ENCODE data around the gene PRKN. TPM values are rescaled to one million over a fixed set of nuclear protein-coding genes. Genes with fewer than 3 reads are reported as not detected.

PRKN gene
- total and polyA plus RNA-seq, 2 donors (not counting 1 experiment from before 2014, with no cell fraction given): 0.43 to 4.6 TPM

DNA sequence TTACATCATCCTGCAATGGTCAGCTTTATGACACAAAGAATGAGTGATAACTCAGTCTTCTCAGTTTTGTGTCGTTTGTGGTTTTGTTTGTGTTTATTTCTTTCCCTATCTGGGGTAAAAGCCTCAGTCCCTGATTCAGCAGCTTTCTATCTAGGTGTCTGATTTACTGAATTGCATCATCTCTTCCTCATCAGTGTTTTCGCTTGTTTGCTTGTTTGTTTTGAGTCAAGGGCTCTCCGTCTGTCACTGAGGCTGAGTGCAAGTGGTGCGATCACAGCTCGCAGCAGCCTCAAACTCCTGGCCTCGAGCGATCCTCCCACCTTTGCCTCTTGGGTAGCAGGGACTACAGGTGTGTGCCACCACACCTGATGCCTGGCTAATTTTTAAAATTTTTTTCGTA is 548.9 kb downstream of the PRKN start:
- no peaks in the 10 kb centered on the region for H3K36me3 ChIP-seq (ENCODE audit: control insufficient read depth, insufficient read depth, low read length)
- TF ChIP-seq EZH2 (IDR thresholded peaks at IDR 0.05; ENCODE audit: low read length, missing control alignments) (no peak), CTCF (conservative IDR thresholded peaks at IDR 0.05 in 1 of 2, IDR thresholded peaks at IDR 0.05 in 1 of 2; ENCODE audit: low read depth in 1 of 2, low read length in 2 of 2) (no peak)
- H3K4me1 ChIP-seq (ENCODE audit: control insufficient read depth, extremely low read depth, insufficient read depth, low read length): no peaks in the 10 kb centered on the region
- no peak overlapping the region for H3K9ac ChIP-seq (ENCODE audit: insufficient read depth, low read length)
- no peaks in the 10 kb centered on the region for H3K79me2 ChIP-seq (ENCODE audit: control insufficient read depth, insufficient read depth, low read length)
- no peak for DNase-seq (ENCODE audit: low read depth in 2 of 2)
- H2AFZ ChIP-seq (ENCODE audit: low read length): no peak overlapping the region
- no peak overlapping the region for H3K27ac ChIP-seq (ENCODE audit: insufficient read depth, low read length)
- H3K27me3 ChIP-seq (ENCODE audit: control insufficient read depth, insufficient read depth, low read length): no peaks in the 10 kb centered on the region
- no peaks in the 10 kb centered on the region for H4K20me1 ChIP-seq (ENCODE audit: control insufficient read depth, extremely low read depth, insufficient read depth, low read length)
- H3K4me3 ChIP-seq (replicated peaks in 1 of 4; ENCODE audit: control extremely low read depth in 1 of 4, insufficient read depth in 1 of 4, low read depth in 3 of 4, low read length in 4 of 4): no peak overlapping the region
- no peak overlapping the region for H3K4me2 ChIP-seq (ENCODE audit: extremely low read depth, insufficient read depth, low read length)
- no peaks in the 10 kb centered on the region for H3K9me3 ChIP-seq (ENCODE audit: control insufficient read depth, insufficient read depth, low read depth, low read length)

GRCh38 chr6:162178266-162178665 is 549.3 kb downstream of the PRKN start:
- Histone ChIP-seq H3K36me3 (ENCODE audit: control insufficient read depth, insufficient read depth, low read length) (no peaks in the 10 kb centered on the region), H2AFZ (ENCODE audit: low read length) (no peak overlapping the region), H3K27ac (ENCODE audit: insufficient read depth, low read length) (no peak overlapping the region), H3K4me2 (ENCODE audit: extremely low read depth, insufficient read depth, low read length) (no peak overlapping the region), H3K4me3 (replicated peaks in 1 of 4; ENCODE audit: control extremely low read depth in 1 of 4, insufficient read depth in 1 of 4, low read depth in 3 of 4, low read length in 4 of 4) (no peak overlapping the region), H3K9ac (ENCODE audit: insufficient read depth, low read length) (no peak overlapping the region), H3K4me1 (ENCODE audit: control insufficient read depth, extremely low read depth, insufficient read depth, low read length) (no peaks in the 10 kb centered on the region), H4K20me1 (ENCODE audit: control insufficient read depth, extremely low read depth, insufficient read depth, low read length) (no peaks in the 10 kb centered on the region), H3K9me3 (ENCODE audit: control insufficient read depth, insufficient read depth, low read depth, low read length) (no peaks in the 10 kb centered on the region), H3K79me2 (ENCODE audit: control insufficient read depth, insufficient read depth, low read length) (no peaks in the 10 kb centered on the region), H3K27me3 (ENCODE audit: control insufficient read depth, insufficient read depth, low read length) (no peaks in the 10 kb centered on the region)
- no peak for TF ChIP-seq CTCF (conservative IDR thresholded peaks at IDR 0.05 in 1 of 2, IDR thresholded peaks at IDR 0.05 in 1 of 2; ENCODE audit: low read depth in 1 of 2, low read length in 2 of 2)
- TF ChIP-seq EZH2 (IDR thresholded peaks at IDR 0.05; ENCODE audit: low read length, missing control alignments): no peak
- no peak for DNase-seq (ENCODE audit: low read depth in 2 of 2)

DNA sequence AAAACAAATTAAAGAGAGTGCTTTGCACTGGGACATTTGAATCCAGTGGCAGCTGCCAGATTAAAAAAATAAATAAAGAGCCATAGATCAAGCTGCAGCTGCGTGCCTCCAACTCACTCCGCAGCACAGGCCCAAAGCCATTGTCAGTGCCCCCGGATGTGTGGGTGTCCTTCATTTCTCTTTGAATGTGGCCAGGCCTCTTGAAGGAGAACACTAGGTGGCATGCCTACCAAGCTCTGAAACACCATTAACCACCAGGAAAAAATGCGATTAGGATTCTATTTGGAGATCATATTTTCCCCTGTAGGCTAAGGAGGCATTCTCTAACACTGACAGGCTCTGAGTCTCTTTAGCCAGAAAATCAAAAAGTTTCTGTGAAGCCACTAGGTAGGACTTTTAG is 549.8 kb downstream of the PRKN start:
- no peaks in the 10 kb centered on the region for H3K79me2 ChIP-seq (ENCODE audit: control insufficient read depth, insufficient read depth, low read length)
- H3K4me2 ChIP-seq (ENCODE audit: extremely low read depth, insufficient read depth, low read length): no peak overlapping the region
- no peaks in the 10 kb centered on the region for H3K4me1 ChIP-seq (ENCODE audit: control insufficient read depth, extremely low read depth, insufficient read depth, low read length)
- H4K20me1 ChIP-seq (ENCODE audit: control insufficient read depth, extremely low read depth, insufficient read depth, low read length): no peaks in the 10 kb centered on the region
- H3K9ac ChIP-seq (ENCODE audit: insufficient read depth, low read length): no peak overlapping the region
- no peaks in the 10 kb centered on the region for H3K9me3 ChIP-seq (ENCODE audit: control insufficient read depth, insufficient read depth, low read depth, low read length)
- TF ChIP-seq EZH2 (IDR thresholded peaks at IDR 0.05; ENCODE audit: low read length, missing control alignments) (no peak), CTCF (conservative IDR thresholded peaks at IDR 0.05 in 1 of 2, IDR thresholded peaks at IDR 0.05 in 1 of 2; ENCODE audit: low read depth in 1 of 2, low read length in 2 of 2) (peak in 1 of 2 donors; percentile 39)
- H3K27ac ChIP-seq (ENCODE audit: insufficient read depth, low read length): no peak overlapping the region
- peak; percentile 41 to 50 for DNase-seq (ENCODE audit: low read depth in 2 of 2)
- H3K36me3 ChIP-seq (ENCODE audit: control insufficient read depth, insufficient read depth, low read length): no peaks in the 10 kb centered on the region
- H2AFZ ChIP-seq (ENCODE audit: low read length): no peak overlapping the region
- no peaks in the 10 kb centered on the region for H3K27me3 ChIP-seq (ENCODE audit: control insufficient read depth, insufficient read depth, low read length)
- H3K4me3 ChIP-seq (replicated peaks in 1 of 4; ENCODE audit: control extremely low read depth in 1 of 4, insufficient read depth in 1 of 4, low read depth in 3 of 4, low read length in 4 of 4): no peak overlapping the region

Data from fibroblast of lung (primary cell).